Colonic mucosa (tissue), 4 donors: ENCODE results near the gene ATP7B. TPM values are rescaled to one million over a fixed set of nuclear protein-coding genes. Genes with fewer than 3 reads are reported as not detected.

Experiments
- DNase-seq: peaks from one replicate; pipeline ENCODE4 v3.0.0-alpha.2; 2020
- H3K27ac ChIP-seq: fragments of 200-600 bp; one replicate; pipeline ENCODE4 v1.8.0; 2021
- H3K27me3 ChIP-seq: fragments of 200-600 bp; one replicate; pipeline ENCODE4 v1.8.0; 2021
- H3K36me3 ChIP-seq: fragments of 200-600 bp; one replicate; pipeline ENCODE4 v1.8.0; 2021
- H3K4me1 ChIP-seq: fragments of 200-600 bp; one replicate; pipeline ENCODE4 v1.8.0; 2021; ENCODE audit warnings: mild to moderate bottlenecking
- H3K4me3 ChIP-seq: fragments of 200-600 bp; one replicate; pipeline ENCODE4 v1.8.0; 2021
- H3K9ac ChIP-seq, 2 donors: one replicate each; pipeline ENCODE4 v1.7.0; 2013; ENCODE audit warnings: control low read depth in 2 of 2, low read depth in 2 of 2, low read length in 2 of 2
- H3K9me3 ChIP-seq: fragments of 200-600 bp; one replicate; pipeline ENCODE4 v1.8.0; 2021
- CTCF ChIP-seq: fragments of 200-600 bp; IDR thresholded peaks from one replicate; pipeline ENCODE4 v1.8.0; 2022; ENCODE audit warnings: antibody characterized with exemption, mild to moderate bottlenecking
- intact Hi-C: fragments of 100-400 bp; cut with DNase I; formaldehyde crosslinking; loops from one replicate; pipeline ENCODE4 v1.14.1; 2022
- total RNA-seq, 2 donors: library from RNA; stranded (reverse); fragmentation: NEBNext Ultra II Directional in 1 of 2; extraction: Animal tissue kit (Norgen Biotek cat#: 25700) in 1 of 2; gene quantifications; one replicate each; pipeline ENCODE4 v1.2.1, GENCODE V29; 2021
- donor health status: healthy.
- donor health status: DM: no; HTN: no; CAD: no.
- donor health status: DM: no; HTN: no; CAD: no.

ATP7B gene
- total RNA-seq, 2 donors from 2014 or later: 14.0 to 18.8 TPM

- no peak overlapping the region for H3K4me3 ChIP-seq
- no peak overlapping the region for H3K27ac ChIP-seq
- peaks cover 10% of the 10 kb centered on the region for H3K4me1 ChIP-seq
- no peak overlapping the region for H3K9ac ChIP-seq
- no peaks in the 10 kb centered on the region for H3K36me3 ChIP-seq
- H3K27me3 ChIP-seq: no peaks in the 10 kb centered on the region
- no peak for DNase-seq
- no peaks in the 10 kb centered on the region for H3K9me3 ChIP-seq
- TF ChIP-seq CTCF: peak; percentile 67
- intact Hi-C loops: no loop called here
These were observed 10.0 kb downstream of the ATP7B start for GRCh38 chr13:52001120-52001731.

- Histone ChIP-seq H3K4me1 (peaks cover 15% of the 10 kb centered on the region), H3K27me3 (no peaks in the 10 kb centered on the region), H3K27ac (no peak overlapping the region), H3K4me3 (no peak overlapping the region), H3K9me3 (no peaks in the 10 kb centered on the region), H3K36me3 (no peaks in the 10 kb centered on the region), H3K9ac (no peak overlapping the region)
- no peak for TF ChIP-seq CTCF
- intact Hi-C loops: loop anchor here (2.0 kb wide), 1 partner anchor 127 kb away; no protein-coding TSS in a partner anchor
- DNase-seq: no peak
These were observed 11.3 kb downstream of the ATP7B start for GRCh38 chr13:51999921-52000320.

- no peak for TF ChIP-seq CTCF
- H3K36me3 ChIP-seq: no peaks in the 10 kb centered on the region
- H3K9me3 ChIP-seq: no peaks in the 10 kb centered on the region
- intact Hi-C loops: loop anchor here (2.0 kb wide), 1 partner anchor 127 kb away; no protein-coding TSS in a partner anchor
- H3K27ac ChIP-seq: no peak overlapping the region
- H3K4me3 ChIP-seq: no peak overlapping the region
- H3K27me3 ChIP-seq: no peaks in the 10 kb centered on the region
- peaks cover 15% of the 10 kb centered on the region for H3K4me1 ChIP-seq
- H3K9ac ChIP-seq: no peak overlapping the region
- DNase-seq: no peak
These were observed 11.7 kb downstream of the ATP7B start for GRCh38 chr13:51999510-51999911.

GRCh38 chr13:51998723-51999509 is 12.3 kb downstream of the ATP7B start:
- no peak overlapping the region for H3K9ac ChIP-seq
- H3K4me1 ChIP-seq: peaks cover 11% of the 10 kb centered on the region
- H3K36me3 ChIP-seq: no peaks in the 10 kb centered on the region
- no peak for TF ChIP-seq CTCF
- no peak overlapping the region for H3K27ac ChIP-seq
- no peak for DNase-seq
- no peak overlapping the region for H3K4me3 ChIP-seq
- no peaks in the 10 kb centered on the region for H3K9me3 ChIP-seq
- intact Hi-C loops: loop anchor here (2.0 kb wide), 1 partner anchor 128 kb away; no protein-coding TSS in a partner anchor
- no peaks in the 10 kb centered on the region for H3K27me3 ChIP-seq

GRCh38 chr13:51997641-51998330 is 13.5 kb downstream of the ATP7B start:
- Histone ChIP-seq H3K4me1 (peaks cover 5% of the 10 kb centered on the region), H3K9me3 (no peaks in the 10 kb centered on the region), H3K36me3 (no peaks in the 10 kb centered on the region), H3K4me3 (no peak overlapping the region), H3K27me3 (no peaks in the 10 kb centered on the region), H3K9ac (no peak overlapping the region), H3K27ac (no peak overlapping the region)
- intact Hi-C loops: loop anchor here (2.0 kb wide), 1 partner anchor 129 kb away; no protein-coding TSS in a partner anchor
- no peak for TF ChIP-seq CTCF
- no peak for DNase-seq
